GM21528 (cell line): ENCODE results near the gene RYR3.

Source experiments
- ATAC-seq: cut with Tn5 transposase; IDR thresholded peaks from one replicate; pipeline ENCODE4 v1.9.1; 2021; ENCODE audit warnings: mild to moderate bottlenecking, moderate library complexity; ENCODE audit not compliant: unreplicated experiment, low FRiP score

The RYR3 gene

DNA sequence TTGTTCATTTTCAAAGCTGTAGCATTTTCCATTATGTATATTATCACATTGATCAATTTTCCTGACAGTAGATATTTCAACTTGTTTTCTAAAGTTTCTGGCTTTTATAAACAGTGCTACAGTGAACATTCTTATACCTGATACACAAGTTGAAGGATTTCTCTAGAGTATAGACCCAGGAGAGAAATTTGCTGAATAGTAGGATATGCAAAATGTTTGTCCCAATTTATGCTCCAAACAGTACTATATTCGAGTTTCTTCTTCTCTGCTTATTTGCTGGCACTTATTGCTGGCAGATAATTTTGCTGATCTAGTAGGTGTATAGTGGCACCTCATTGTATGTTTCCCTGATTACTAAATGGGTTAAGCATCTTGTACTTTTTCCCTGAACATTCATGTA lies 540.3 kb downstream of the RYR3 start:
- ATAC-seq: no peak

DNA sequence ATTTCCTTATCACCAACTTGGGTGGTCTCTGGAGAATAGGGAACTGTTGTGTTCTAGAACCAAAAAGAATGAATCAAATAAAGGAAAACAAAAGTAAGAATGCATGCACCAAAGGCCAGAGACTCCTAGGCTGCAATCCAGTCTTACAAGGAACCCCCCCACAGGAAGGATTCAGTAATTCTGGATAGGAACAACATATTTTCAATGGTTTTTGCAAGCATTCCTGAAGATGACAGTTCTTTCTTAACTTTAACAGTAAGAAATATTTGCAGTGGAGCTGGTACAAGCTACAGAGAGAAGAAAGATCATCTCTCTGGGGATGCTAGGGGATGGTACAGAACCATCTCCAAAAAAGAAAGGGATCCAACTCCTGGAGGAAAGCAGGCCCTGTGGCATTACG lies 541.3 kb downstream of the RYR3 start:
- ATAC-seq: no peak

DNA sequence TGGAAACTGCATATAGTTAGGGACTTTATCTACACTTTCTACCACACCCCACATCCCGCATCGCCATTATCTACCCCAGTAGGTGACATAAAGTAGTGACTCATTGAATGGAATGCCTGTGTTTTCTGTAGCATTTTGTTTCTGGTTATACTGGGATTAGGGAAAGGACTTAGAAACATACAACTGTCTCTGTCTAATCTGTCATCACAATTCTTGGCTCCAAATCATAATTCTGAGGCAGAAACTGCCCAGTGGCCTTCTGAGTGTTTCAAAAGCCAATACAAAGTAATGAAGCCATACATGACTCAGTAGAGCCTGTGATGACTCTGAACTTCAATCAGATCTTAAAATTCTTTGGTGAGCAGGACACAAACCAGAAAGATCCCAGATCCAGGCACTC lies 541.8 kb downstream of the RYR3 start:
- no peak for ATAC-seq

DNA sequence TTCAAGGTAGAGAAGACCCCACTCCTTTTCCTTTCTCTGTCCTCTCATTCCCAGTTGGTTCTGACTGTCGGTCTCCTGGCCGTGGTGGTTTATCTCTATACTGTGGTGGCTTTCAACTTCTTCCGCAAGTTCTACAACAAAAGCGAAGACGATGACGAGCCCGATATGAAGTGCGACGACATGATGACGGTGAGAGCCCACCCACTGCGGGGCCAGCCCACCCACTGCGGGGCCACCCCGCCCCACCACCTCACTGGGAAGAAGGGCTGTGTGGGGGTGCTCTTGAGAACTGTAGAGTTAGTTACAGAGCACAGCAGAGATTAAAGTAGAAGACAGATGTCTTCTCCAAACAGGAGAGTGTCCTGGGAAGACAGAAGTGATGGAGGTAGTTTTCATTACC lies 547.0 kb downstream of the RYR3 start:
- no peak for ATAC-seq

DNA sequence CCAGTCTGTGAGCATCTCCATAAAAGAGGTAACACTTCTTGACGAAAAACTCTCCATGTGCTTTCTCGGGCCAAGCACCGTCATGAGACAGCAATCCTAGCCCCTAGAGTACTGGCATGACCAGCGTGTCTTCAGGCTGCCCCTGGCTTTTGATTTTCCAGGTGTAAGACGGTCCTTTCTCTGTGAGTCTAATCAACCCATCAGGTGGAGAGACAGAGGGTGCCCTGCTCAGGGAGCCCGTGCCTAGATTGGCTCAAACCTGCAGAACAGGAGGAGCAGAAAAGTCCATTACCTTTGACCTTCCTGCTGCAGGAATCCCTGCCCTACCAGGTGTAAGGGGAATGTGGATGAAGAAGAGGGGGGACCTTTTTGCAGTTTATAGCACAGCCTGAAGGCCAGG lies 548.1 kb downstream of the RYR3 start:
- ATAC-seq: no peak

DNA sequence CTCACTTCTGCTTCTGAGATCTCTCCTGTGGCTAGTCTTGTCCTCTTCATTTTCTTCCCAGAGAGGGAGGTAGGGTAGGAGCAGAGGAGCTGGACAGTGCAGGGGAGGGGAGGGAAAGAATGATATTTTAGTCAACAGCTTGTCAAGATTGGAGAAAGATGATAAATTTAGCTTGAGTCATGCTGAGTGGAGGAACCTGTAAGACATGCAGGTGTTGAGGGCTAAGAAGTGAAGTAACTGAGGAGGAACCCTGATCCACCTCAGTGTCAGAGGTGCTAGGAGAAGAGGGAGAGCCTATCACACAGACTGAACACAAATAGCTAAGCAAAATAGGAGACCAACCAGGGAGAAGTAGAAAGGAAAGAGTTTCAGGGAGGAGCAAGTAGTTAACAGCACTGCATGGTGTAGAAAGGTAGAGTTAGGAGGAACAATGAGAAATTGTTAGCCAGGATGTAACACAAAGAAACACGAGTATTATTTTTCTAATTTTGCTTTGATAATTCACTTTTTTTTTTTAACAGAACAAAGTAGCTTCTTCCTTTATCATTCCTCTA lies 549.3 kb downstream of the RYR3 start:
- ATAC-seq: no peak

DNA sequence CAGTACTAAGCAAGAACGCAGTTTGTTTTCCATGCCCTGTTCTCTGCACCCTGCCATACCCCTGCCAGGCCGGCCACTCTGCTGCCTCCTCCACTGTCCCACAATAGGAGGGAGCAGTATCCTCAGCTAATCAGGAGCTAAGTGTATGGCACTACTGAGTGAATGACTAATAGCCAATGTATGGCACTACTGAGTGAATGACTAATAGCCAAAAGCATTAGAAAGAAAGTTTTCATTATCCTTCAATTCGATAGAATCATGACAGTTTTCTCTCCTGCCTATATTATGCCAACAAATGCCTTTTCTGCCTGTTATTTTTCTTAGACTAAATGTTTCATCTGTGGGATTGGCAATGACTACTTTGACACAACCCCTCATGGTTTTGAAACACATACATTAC lies 550.0 kb downstream of the RYR3 start:
- ATAC-seq: no peak

DNA sequence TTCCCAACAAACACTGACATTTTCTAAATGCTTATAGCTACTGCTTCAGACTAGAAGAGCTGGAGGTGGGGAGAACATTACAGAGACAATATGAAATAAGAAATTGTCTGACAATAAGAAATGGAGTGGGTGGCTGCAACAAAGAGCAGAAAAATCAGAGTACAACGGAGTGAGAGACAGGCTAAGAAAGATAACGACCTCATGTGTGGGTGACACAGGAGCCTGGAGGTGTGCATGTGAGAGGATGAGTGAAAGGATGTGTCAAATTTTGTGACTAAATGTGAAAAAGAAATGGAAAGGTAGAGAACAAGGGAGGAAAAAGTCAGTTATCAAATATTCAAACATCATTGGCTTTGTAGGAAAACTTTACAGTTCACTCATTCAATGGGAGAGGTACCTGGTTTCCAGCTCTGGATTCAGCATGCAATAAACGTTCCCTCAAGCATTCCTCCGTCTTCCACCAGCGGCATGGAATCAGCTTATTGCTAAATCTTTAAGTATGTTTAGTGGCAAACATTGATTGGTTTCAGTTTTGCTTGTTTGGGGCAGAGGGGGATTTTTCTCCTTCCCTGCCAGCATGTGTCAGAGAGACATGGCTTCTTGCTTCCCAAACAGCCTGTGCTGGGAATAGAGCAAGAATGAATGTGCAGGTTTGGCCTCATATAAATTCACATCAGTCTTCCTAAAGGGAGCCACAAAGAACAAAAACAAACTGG lies 553.8 kb downstream of the RYR3 start:
- ATAC-seq: no peak

DNA sequence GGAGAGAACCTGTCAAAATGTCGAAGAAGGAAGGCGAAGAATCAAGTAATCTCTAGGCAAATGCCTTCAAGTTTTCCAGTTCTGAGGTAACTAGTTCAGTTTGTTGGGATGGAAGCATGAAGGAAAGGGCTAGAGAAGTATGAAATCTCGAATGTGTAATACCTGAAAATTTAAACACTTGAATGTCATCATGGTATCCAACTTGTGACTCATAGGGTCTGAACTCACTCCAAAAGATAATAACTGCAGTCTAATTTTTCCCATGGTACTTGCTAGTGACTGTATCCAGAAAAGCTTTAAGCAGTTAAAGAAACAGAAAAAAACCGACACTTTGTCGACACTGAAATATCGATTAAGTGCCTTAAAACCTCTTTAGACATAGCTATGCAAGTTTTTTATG lies 554.6 kb downstream of the RYR3 start:
- no peak for ATAC-seq

DNA sequence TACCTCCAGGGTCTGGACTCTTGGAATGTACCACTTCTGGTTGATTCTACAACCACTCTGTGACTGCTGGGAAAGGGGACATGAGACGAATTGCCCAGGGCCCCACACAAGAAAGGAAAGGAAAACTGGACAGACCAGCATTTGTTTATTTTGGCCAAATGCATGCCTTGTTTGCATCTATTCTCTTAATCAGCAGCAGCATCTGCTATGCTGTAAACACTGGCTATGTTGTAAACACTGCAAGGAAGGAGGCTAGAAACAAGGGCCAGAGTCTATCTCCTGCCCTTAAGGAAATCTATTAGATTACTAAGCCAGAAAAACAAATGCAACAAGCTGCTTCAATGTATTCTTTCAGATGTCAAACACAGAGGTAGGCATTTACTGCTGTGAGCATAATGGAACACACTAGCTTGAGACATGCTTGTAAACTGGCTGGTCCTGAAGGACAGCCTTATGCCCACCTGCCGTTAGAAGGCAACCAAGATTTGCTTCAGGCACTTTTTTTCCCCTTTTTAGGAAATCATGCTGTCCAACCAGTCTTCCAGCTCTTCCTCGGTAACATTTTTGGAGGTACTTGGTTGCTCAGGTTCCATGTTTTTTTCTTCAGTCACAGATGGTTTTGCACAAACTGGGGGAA lies 555.5 kb downstream of the RYR3 start:
- ATAC-seq: no peak

DNA sequence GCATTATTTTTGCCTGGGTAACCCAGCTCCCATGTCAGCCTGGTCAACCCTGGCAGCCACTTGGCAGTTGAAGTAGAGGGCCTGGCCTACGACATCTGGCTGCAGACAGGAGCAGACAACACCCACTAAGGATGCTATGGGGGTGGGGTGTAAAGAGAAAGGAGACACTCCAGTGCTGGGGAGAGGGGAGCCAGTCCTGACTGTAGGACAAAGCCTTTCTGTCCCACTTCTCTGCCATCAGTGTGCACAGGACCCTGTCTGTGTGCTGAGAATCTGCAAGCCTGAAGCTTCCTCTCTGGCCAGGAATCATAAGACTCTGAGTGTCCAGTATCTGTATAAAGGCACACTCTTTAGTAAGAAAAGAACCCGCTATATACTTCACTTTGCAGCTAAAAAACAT lies 561.2 kb downstream of the RYR3 start:
- ATAC-seq: no peak

DNA sequence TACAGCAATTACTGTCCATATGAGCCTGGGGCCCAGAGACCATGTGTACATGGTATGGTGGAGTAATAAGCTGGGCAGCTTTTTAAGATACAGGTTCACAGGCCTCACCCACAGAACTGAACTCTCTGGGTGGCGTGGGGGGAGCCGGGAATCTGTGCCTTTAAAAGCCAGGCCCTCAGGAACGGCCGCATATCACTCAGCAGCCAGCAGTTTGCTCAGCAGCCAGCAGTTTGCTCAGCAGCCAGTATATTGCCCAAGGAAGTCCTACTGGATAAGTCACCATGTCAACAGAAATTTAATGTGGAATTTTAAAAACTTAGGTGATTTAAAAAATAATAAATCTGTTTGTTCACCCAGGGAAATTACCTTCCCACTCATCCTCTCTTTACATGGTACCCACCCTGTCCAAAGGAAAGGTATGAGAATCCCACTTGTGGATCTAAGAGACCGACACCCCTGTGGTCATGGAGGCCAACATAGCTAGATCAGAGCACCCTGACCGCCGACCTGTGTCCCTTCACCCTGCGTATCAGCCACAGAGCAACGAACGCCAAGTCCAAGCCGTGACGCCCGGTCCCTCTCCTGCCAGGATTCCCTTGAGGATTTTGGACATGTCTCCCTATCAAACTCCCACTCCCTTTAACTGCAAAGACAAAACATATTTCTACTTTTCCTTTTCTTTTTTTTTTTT lies 561.8 kb downstream of the RYR3 start:
- no peak for ATAC-seq

DNA sequence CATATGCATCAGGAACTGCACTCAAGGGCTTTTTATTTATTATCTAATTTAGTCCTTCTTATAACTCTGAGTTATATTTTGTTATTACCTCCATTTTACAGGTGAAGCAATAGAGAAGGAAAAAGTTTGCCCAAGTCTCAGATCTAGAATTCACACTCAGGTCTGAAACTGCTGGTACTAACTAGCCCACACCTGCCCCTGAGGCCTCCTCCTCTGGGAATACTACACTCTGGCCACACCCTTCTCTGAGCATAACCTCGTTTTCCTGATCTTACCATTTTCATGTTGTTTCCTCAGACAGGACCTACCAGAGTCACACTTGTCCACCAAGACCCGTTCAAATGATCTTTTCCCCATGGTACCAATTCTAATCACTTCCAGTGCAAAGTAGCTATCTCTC lies 563.4 kb downstream of the RYR3 start:
- no peak for ATAC-seq

DNA sequence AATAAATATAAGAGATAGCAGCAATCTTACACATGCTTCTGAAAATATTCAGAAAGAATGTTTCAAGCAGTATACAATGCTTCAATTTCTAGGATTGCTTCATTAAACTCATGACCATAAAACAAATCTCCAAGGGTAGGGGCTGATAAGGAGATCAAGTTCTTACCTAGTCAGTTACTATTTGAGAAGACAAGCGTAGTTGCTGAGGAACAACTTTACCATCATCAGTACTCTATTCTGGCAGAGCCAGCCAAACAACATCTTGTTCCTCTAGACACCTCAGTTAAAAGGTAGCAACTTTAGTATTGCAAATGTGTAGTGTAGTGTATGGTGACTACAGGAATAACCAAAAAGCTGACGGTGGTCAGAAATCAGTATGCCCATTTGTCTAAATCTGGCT lies 572.2 kb downstream of the RYR3 start:
- no peak for ATAC-seq

DNA sequence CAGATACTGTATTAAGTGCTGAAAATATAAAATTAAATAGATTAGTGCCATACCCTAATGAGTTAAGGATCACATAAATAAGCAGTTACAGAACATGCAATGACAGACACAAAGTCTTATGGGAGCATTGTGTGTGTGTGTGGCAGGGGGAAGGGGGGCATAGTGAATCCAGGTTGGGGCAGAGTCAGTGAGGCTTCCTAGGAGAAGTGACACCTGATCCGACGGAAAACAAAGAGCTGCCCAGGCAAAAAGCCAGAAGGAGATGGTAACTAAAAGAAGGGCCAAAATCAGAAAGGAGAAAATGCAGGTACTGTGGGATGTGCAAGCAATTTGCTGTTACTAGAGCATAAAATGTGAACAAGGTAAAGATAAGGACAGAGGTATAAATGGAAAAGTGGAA lies 577.4 kb downstream of the RYR3 start:
- no peak for ATAC-seq

DNA sequence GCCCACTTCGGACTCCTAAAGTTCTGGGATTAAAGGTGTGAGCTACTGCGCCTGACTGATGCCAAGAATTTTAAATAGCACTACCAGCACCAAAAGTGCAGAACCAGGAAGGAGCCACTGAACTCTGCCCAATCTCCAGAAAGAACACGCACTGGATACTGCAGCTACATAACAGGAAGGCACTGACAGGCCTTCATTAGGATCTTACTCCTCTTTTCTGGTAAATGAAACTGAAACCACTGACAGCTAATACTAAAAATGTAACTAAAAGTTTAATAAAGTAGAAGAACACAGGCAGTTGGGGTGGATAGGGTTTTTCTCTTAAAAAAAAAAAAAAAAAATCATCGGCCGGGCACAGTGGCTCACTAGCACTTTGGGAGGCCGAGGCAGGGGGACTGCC lies 583.4 kb downstream of the RYR3 start:
- ATAC-seq: peak; percentile 59

DNA sequence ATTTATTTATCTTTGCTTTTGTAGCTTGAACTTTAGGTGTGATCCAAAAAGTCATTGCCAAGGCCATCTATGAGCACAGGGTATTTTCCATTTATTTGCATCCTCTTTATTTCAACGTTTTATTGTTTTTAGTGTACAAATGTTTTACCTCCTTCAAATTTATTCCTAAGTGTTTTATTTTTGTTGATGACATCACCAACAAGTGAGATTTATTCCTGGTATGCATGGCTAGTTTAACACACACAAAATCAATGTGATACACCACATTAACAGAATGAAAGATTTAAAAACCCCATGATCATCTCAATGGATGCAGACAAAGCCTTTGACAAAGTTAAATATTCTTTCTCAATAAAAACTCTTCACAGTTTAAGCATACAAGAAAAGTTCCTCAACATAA lies 591.3 kb downstream of the RYR3 start:
- no peak for ATAC-seq

DNA sequence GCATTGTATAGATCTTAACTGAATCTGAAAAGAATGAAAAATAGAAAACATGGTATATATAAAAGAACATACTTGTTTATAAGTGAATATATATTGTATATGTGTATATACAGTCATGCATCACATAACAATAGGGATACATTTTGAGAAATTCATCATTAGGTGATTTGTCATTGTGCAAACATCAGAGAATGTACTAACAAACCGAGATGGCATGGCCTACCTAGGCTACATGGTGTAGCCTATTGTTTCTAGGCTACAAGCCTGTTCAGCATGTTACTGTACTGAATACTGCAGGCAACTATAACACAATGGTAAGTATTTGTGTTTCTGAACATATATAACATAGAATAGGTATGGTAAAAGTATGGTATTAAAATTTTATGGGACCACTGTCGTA lies 592.9 kb downstream of the RYR3 start:
- ATAC-seq: no peak

DNA sequence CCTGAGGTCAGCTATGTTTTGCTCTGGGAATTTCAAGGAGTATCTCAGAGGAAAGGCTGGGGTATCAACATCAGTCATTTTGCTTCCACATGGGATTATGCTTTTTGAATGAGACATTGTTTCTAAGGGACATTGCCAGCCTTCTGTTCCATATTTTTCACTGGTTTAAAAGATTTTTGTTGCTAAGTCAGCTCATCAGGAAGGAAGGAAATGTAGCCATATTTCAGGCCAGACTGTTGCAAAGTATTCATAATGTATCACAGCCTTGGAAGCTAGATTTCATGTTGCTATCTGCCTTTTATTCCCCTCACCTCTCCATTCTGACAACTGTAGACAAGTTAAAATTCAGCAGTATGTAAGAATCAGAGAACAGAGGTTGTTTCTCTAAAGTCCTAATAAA lies 596.6 kb downstream of the RYR3 start:
- ATAC-seq: no peak

DNA sequence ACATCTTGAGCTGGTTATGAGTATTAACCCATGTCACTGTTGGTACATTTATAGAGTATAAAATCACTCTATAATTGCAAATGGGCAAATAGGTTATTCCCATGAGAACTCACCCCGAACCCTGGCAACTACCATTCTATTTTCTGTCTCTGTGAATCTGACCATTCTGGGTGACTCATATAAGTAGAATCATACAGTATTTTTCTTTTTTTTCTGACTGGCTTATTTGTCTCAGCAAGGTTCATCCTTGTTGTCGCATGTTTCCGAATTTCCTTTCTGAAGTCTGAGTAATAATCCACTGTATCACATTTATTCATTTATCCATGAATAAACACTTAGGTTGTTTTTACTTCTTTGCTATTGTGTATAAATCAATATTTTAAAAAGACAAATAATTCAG lies 597.6 kb downstream of the RYR3 start:
- no peak for ATAC-seq

DNA sequence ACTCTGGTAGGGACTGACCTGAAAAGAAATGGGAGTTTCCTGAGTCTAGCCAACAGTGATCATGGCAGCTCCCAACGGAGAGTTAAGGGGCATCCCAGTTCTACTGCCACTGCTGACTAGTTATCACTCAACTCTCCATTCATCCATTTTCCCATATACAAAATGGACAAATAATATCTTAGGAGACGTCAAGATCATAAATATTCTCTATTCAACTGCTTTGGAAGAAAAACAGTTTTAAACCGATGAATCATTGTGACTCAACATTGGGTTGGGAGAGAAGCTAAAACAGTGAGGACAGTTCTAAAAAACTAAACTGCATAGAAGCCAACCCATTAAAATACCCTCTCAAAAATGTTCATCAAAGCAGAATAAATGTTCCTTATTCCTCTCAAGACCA lies 600.0 kb downstream of the RYR3 start:
- ATAC-seq: no peak

DNA sequence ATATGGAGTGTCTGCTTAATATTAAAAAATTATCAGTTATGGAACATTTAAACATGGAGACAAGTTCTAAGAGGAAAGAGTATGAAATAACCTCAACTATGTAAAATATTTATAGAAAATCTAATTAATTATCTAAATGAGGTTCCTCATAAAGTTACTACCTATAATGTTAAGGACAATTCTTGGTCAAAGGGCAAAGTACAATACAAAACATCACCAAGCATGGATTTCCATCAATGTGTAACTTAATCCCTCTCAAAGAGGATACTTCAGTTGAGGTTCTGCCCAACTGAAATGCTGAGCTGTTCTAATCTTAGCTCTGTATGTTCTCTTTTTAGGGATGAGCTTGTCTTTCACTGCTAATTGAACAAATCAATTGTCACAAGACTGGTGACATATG lies 601.6 kb downstream of the RYR3 start:
- ATAC-seq: no peak
